Smooth muscle cell (in vitro differentiated cells): Measurements from ENCODE around the gene LY6G6F. TPM values are rescaled to one million over a fixed set of nuclear protein-coding genes. Genes with fewer than 3 reads are reported as not detected.

Source experiments
- DNase-seq: peaks from one replicate; lab custom pipeline; 2025; ENCODE audit not compliant: unreplicated experiment; lab: John Stamatoyannopoulos, UW
- H2AFZ ChIP-seq: fragments of 200-600 bp; sonication (generic); 2 replicates; pipeline ENCODE4 v1.6.0; 2016; ENCODE audit warnings: antibody characterized with exemption, low read depth, mild to moderate bottlenecking
- H3F3A ChIP-seq: fragments of 200-600 bp; sonication (generic); 2 replicates; pipeline ENCODE4 v1.6.0; 2017; ENCODE audit warnings: antibody characterized with exemption, low read depth
- H3K27ac ChIP-seq: fragments of 200-600 bp; sonication (generic); 2 replicates; pipeline ENCODE4 v1.5.1; 2016; ENCODE audit warnings: low read depth, mild to moderate bottlenecking
- H3K27me3 ChIP-seq: fragments of 200-600 bp; sonication (generic); 2 replicates; pipeline ENCODE4 v1.6.1; 2016; ENCODE audit warnings: low read depth, mild to moderate bottlenecking
- H3K36me3 ChIP-seq: fragments of 200-600 bp; sonication (generic); 2 replicates; pipeline ENCODE4 v1.5.1; 2016; ENCODE audit warnings: low read depth
- H3K4me1 ChIP-seq: fragments of 200-600 bp; sonication (generic); 2 replicates; pipeline ENCODE4 v1.5.1; 2016; ENCODE audit warnings: low read depth
- H3K4me2 ChIP-seq: fragments of 200-600 bp; sonication (generic); 2 replicates; pipeline ENCODE4 v1.6.0; 2016; ENCODE audit warnings: mild to moderate bottlenecking
- H3K4me3 ChIP-seq: fragments of 200-600 bp; sonication (generic); 2 replicates; pipeline ENCODE4 v1.5.1; 2016; ENCODE audit warnings: mild to moderate bottlenecking
- H3K79me2 ChIP-seq: fragments of 200-600 bp; sonication (generic); 2 replicates; pipeline ENCODE4 v1.6.0; 2016; ENCODE audit warnings: low read depth, mild to moderate bottlenecking
- H3K9ac ChIP-seq: fragments of 200-600 bp; sonication (generic); 2 replicates; pipeline ENCODE4 v1.6.0; 2016; ENCODE audit warnings: low read depth
- H3K9me3 ChIP-seq: fragments of 200-600 bp; sonication (generic); replicated peaks from 2 replicates; pipeline ENCODE4 v1.5.1; 2016; ENCODE audit warnings: low read depth
- H4K20me1 ChIP-seq: fragments of 200-600 bp; sonication (generic); 2 replicates; pipeline ENCODE4 v1.6.0; 2016; ENCODE audit warnings: low read depth
- WGBS: methylation state at CpG from one replicate; pipeline ENCODE4 v1.1.7; 2016; ENCODE audit warnings: low lambda C conversion rate; 5-methylcytosine and 5-hydroxymethylcytosine counted together
- polyA plus RNA-seq: library from polyadenylated mRNA; unstranded; fragments of >200 nt; fragmentation: Nextera tagmentation; extraction: Ambion mirVana; gene quantifications from 2 replicates; pipeline ENCODE4 v1.2.1, GENCODE V29; 2016
- total RNA-seq: library from RNA; depleted of rRNA; stranded (reverse); fragments of >200 nt; gene quantifications from 2 replicates; pipeline ENCODE4 v1.2.3, GENCODE V29; 2014
- TF ChIP-seq, protein P1 (sequence below): fragments of 200-600 bp; sonication (generic); IDR thresholded peaks from 2 replicates; pipeline ENCODE4 v1.5.1; 2017; ENCODE audit warnings: borderline replicate concordance, mild to moderate bottlenecking, antibody characterized with exemption; ENCODE audit not compliant: insufficient read depth, poor library complexity, severe bottlenecking

The LY6G6F gene
- total and polyA plus RNA-seq, 2 experiments from 2014 or later: not detected

DNA sequence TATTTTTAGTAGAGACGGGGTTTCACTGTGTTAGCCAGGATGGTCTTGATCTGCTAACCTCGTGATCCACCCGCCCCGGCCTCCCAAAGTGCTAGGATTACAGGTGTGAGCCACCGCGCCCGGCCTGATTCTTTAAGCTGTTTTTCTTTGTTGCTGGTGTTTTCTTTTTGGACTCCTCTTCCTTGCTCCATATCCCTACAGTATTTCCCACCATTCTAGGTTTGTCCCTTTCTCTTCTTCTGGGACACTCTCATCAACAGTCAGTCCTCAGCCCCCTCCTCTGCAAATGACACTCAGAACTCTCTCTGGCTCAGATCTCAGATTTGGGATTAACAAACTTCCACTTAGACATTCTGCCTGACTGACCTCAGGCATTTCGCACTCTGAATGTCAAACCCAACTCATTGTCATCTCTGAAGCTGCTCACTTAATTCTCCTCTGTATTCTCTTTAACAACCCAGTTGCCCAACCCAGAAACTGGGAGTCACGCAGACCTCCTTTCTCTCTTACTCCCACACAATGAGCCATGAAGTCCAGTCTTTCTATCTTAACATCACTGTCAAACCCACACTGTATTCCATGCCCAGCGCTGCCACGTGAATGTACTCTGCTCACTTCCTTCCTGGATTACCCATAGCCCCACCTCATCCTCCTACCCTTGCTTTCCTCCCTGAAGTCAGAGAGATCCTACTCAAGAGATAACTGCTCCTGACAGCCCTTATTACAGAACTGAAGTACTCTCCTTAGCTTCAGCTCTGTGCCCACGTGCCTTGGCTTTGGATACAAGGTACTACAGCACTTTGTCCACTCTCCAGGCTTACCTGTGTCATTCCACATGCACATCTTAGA lies 19.1 kb downstream of the LY6G6F start:
- Histone ChIP-seq H3K27me3 (no peaks in the 10 kb centered on the region), H3K9me3 (no peaks in the 10 kb centered on the region), H2AFZ (no peak overlapping the region), H3K9ac (no peak overlapping the region), H3K27ac (no peak overlapping the region), H3K4me3 (no peak overlapping the region), H3K36me3 (no peaks in the 10 kb centered on the region), H3K79me2 (peaks cover 7% of the 10 kb centered on the region), H3F3A (peaks cover 15% of the 10 kb centered on the region), H4K20me1 (peaks cover 14% of the 10 kb centered on the region), H3K4me2 (no peak overlapping the region), H3K4me1 (peaks cover 10% of the 10 kb centered on the region)
- no peak for DNase-seq
- TF ChIP-seq, protein P1, sequence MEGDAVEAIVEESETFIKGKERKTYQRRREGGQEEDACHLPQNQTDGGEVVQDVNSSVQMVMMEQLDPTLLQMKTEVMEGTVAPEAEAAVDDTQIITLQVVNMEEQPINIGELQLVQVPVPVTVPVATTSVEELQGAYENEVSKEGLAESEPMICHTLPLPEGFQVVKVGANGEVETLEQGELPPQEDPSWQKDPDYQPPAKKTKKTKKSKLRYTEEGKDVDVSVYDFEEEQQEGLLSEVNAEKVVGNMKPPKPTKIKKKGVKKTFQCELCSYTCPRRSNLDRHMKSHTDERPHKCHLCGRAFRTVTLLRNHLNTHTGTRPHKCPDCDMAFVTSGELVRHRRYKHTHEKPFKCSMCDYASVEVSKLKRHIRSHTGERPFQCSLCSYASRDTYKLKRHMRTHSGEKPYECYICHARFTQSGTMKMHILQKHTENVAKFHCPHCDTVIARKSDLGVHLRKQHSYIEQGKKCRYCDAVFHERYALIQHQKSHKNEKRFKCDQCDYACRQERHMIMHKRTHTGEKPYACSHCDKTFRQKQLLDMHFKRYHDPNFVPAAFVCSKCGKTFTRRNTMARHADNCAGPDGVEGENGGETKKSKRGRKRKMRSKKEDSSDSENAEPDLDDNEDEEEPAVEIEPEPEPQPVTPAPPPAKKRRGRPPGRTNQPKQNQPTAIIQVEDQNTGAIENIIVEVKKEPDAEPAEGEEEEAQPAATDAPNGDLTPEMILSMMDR: no peak
- WGBS: 92% methylated on average over 12 of the region's 12 CpGs

DNA sequence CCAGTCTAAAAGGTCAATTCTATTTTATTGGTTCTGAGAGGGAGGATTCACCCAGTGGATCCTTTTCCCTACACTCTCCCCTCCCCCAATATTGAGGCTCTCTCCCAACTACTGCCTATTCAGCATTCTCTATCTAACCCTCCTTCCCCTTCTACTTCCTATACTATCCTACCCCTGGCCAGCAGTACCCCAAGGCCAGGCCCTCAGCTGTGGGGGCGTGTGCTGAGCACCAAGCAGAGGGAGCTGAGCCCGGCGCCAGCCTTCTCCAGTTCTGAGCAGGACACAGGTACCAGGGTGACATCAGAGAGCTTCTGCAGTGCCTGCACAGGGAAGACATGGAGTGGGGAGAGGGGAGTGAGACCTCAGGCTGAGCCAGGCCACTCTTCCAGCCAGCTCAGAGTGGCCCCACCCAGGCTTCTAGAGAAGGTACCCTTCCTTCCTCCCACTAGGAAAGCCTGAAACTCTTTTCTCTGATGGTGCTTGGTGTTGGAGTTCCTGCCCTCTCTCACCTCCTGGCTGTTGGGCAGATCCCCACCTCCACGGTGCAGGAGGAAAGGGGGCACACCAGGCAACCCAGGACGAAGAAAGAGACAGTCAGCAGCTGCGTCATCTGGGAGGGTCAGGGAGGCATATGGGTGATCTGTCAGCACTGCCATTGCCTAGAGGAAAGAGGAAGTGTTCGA lies 20.5 kb downstream of the LY6G6F start:
- H3K36me3 ChIP-seq: no peaks in the 10 kb centered on the region
- peaks cover 30% of the 10 kb centered on the region for H3F3A ChIP-seq
- WGBS: 96% methylated on average over 7 of the region's 7 CpGs
- peaks cover 27% of the 10 kb centered on the region for H4K20me1 ChIP-seq
- no peak overlapping the region for H2AFZ ChIP-seq
- H3K27me3 ChIP-seq: no peaks in the 10 kb centered on the region
- H3K9me3 ChIP-seq: no peaks in the 10 kb centered on the region
- no peak overlapping the region for H3K4me2 ChIP-seq
- H3K4me1 ChIP-seq: peaks cover 12% of the 10 kb centered on the region
- peaks cover 7% of the 10 kb centered on the region for H3K79me2 ChIP-seq
- TF ChIP-seq, protein P1: no peak
- H3K27ac ChIP-seq: no peak overlapping the region
- no peak overlapping the region for H3K9ac ChIP-seq
- no peak for DNase-seq
- H3K4me3 ChIP-seq: no peak overlapping the region

DNA sequence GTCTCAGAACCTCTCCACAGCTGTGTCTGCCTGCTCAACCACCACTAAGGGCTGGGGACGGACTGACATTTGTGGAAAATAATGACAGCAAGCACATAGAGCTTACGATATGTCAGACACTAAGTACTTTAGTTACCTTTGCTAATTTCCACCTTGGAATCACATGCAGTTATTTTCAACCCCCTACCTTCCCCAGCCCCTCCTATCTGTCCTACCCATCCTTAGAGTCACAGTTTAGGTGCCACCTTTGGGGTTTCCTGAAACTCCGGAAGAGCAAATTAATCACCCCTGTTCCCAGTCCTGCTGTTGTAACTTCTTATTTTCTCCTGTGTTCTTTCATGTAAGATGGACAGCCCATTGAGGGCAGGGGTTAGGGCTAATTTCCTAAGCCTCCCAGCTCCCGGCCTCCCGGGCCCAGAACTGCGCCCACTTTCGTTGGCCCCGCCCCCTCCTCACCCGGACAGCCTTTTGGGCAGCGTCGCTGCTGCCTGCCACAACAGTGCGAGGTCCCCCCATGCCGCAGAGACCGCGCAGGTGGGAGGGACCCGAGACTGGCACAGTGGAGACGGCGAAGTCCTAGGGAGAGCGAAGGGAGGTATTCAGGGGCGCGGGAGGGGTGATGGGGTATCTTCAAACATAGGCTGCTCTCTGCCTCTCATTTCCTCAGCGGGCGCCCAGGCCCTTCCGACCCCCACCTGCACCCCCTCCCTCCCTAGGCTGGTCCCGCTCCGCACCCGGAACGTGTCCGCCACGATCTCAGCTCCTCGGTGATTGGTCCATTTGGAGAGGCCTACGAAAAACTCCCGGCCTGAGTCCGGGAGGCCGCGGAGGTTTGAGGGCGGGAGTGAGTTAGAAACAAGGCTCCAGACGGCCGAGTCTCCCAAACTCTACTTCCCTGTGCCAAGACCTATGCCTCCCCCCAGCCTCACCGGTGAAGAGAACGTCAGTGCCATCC lies 21.3 kb downstream of the LY6G6F start:
- DNase-seq: no peak
- H3K79me2 ChIP-seq: peaks cover 14% of the 10 kb centered on the region

More for the DNA sequence above, 21.3 kb downstream of the LY6G6F start:
- WGBS: 95% methylated on average over 40 of the region's 41 CpGs
- TF ChIP-seq, protein P1: no peak
- Histone ChIP-seq H3K27me3 (no peaks in the 10 kb centered on the region), H3K36me3 (no peaks in the 10 kb centered on the region), H3K9me3 (no peaks in the 10 kb centered on the region), H3F3A (peaks cover 36% of the 10 kb centered on the region), H3K4me3 (no peak overlapping the region), H3K27ac (no peak overlapping the region), H3K4me2 (peak overlapping the region; percentile 95), H2AFZ (no peak overlapping the region), H3K9ac (no peak overlapping the region), H3K4me1 (peaks cover 12% of the 10 kb centered on the region), H4K20me1 (peaks cover 36% of the 10 kb centered on the region)
